Stomach (tissue), 4 donors: ENCODE data around the gene SYT14.

Experiments used
- EP300 ChIP-seq: sonication (generic); formaldehyde crosslinking; IDR thresholded peaks from one replicate; pipeline ENCODE4 v1.6.1; 2017; ENCODE audit warnings: antibody characterized with exemption
- TF ChIP-seq, protein P1 (sequence below), 7 experiments: fragments of 450-650 bp in 4 of 7; fragments of 200-600 bp in 3 of 7; sonication (generic) in 3 of 7; IDR thresholded peaks; one replicate each; pipeline ENCODE4 v1.5.1; 2016 to 2019; ENCODE audit warnings: antibody characterized with exemption in 7 of 7, control low read depth in 2 of 7, mild to moderate bottlenecking in 1 of 7

DNA sequence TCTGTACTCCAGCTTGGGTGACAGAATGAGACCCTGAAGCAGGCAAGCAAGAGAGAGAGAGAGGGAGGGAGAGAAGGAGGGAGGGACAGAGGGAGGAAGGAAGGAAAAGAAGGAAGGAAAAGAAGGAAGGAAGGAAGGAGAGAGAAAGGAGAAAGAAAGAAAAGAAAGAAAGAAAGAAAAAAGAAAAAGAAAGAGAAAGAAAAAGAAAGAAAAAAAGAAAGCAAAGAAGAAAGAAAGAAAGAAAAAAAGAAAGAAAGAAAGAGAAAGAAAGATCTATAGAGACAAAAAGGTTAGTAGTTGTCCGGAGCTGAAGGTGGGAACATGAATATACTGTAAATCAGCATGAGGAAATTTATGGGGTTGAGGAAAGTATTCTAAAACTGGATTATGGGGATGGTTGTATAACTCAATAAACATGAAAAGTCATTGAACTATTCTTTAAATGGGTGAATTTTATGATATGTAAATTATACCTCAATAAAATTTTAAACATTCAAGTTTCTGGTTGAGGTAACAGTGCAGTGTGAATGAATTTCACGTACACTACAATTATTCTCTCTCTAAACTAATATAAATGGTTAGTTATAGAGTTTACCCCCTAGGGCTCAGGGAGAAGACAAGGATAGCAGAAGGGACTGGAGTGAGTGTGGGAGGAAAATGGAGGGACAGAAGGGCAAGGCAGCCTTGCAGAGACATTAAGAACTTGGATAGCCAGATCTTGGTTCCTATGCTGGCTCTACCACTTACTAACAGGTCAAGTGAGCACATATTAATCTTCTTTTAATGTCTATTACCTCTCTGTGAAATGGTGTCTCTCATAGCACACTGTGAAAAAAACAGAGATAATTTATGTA is 269.8 kb downstream of the SYT14 start:
- TF ChIP-seq, protein P1, sequence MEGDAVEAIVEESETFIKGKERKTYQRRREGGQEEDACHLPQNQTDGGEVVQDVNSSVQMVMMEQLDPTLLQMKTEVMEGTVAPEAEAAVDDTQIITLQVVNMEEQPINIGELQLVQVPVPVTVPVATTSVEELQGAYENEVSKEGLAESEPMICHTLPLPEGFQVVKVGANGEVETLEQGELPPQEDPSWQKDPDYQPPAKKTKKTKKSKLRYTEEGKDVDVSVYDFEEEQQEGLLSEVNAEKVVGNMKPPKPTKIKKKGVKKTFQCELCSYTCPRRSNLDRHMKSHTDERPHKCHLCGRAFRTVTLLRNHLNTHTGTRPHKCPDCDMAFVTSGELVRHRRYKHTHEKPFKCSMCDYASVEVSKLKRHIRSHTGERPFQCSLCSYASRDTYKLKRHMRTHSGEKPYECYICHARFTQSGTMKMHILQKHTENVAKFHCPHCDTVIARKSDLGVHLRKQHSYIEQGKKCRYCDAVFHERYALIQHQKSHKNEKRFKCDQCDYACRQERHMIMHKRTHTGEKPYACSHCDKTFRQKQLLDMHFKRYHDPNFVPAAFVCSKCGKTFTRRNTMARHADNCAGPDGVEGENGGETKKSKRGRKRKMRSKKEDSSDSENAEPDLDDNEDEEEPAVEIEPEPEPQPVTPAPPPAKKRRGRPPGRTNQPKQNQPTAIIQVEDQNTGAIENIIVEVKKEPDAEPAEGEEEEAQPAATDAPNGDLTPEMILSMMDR (IDR thresholded peaks at IDR 0.05) = no peak
- no peak for TF ChIP-seq EP300
